D721Med (cell line): ENCODE results near the gene ANTXR1.

Experiments used
- DNase-seq: peaks from one replicate; pipeline ENCODE4 v3.0.0; 2011; ENCODE audit warnings: low spot score; ENCODE audit not compliant: insufficient read length
- FAIRE-seq: peaks from 2 replicates; lab custom pipeline; 2011; peaks lifted over from hg19 to GRCh38; lab: Jason Lieb, UNC
- TF ChIP-seq, protein P1 (sequence below): IDR thresholded peaks from 2 replicates; pipeline ENCODE4 v1.5.1; 2012; ENCODE audit warnings: mild to moderate bottlenecking, control low read depth; ENCODE audit not compliant: insufficient read depth; ENCODE audit errors: missing control alignments

ANTXR1 gene

DNA sequence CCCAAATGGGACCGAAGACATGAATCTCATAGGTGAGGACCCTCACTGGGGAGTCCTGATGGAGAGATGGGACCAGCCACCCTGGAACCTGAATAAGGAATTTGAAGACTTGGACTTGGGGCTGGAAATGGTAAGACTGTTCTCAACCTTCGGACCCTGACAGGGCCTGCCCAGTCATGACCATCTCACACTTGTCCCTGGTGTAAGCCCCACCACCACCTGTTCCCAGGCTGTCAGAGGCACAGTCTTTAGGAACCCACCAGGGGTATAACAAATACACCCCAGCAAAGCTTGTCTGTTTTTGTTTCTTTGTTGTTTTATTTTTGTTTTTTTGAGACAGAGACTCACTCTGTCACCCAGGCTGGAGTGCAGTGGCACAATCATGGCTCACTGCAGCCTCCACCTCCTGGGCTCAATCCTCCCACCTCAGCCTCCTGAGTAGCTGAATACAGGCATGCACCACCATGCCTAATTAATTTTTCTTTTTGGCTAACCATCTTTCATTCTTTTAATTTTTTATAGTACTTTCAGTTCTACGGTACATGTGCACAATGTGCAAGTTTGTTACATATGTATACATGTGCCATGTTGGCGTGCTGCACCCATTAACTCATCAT, 267.9 kb downstream of the ANTXR1 start:
- DNase-seq (no peak), FAIRE-seq (no peak)
- TF ChIP-seq, protein P1, sequence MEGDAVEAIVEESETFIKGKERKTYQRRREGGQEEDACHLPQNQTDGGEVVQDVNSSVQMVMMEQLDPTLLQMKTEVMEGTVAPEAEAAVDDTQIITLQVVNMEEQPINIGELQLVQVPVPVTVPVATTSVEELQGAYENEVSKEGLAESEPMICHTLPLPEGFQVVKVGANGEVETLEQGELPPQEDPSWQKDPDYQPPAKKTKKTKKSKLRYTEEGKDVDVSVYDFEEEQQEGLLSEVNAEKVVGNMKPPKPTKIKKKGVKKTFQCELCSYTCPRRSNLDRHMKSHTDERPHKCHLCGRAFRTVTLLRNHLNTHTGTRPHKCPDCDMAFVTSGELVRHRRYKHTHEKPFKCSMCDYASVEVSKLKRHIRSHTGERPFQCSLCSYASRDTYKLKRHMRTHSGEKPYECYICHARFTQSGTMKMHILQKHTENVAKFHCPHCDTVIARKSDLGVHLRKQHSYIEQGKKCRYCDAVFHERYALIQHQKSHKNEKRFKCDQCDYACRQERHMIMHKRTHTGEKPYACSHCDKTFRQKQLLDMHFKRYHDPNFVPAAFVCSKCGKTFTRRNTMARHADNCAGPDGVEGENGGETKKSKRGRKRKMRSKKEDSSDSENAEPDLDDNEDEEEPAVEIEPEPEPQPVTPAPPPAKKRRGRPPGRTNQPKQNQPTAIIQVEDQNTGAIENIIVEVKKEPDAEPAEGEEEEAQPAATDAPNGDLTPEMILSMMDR: no peak

GRCh38 chr2:69285379-69285894, 272.5 kb downstream of the ANTXR1 start:
- no peak for DNase-seq
- FAIRE-seq: no peak
- TF ChIP-seq, protein P1: no peak

GRCh38 chr2:69287544-69287943, 274.6 kb downstream of the ANTXR1 start:
- FAIRE-seq (no peak), DNase-seq (no peak)
- TF ChIP-seq, protein P1: no peak

- FAIRE-seq (no peak), DNase-seq (no peak)
- TF ChIP-seq, protein P1: no peak
Observed at GRCh38 chr2:69288429-69288828, 275.4 kb downstream of the ANTXR1 start.

GRCh38 chr2:69291004-69291650, 278.1 kb downstream of the ANTXR1 start:
- TF ChIP-seq, protein P1: no peak
- FAIRE-seq: no peak
- DNase-seq: no peak

DNA sequence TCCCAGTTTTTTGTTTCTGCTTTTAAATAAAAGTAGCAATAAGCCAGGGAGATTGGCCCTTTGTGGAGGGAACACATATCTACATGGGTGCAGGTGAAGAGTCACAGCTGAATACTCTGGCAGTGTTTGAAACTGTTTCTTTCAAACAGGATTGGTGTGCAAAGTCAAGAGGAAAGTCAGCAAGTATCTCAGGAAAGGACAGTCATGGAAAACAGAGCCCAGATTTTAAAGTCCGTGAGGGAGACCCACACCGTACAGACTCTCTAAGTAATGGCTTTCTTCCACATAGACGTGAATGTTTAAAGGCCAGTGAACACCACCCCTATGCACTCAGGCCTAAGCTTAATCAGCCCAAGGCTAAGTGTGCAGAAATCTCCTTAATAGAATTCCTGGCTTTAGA, 278.7 kb downstream of the ANTXR1 start:
- TF ChIP-seq, protein P1: no peak
- no peak for FAIRE-seq
- no peak for DNase-seq

- no peak for DNase-seq
- TF ChIP-seq, protein P1: no peak
- FAIRE-seq: no peak
Observed at GRCh38 chr2:69292256-69292655, 279.3 kb downstream of the ANTXR1 start.
